Stimulated activated CD8-positive, alpha-beta memory T cell treated with anti-CD3 and anti-CD28 coated beads, Interleukin-7, amount 100 ng/mL, for 48 hours (primary cell): ENCODE results near the gene DNAI4.
"Not testable (repeated sequence)": the region's sequence is repeated elsewhere in the genome, so short reads cannot be mapped to it uniquely, and the experiment has no call there.

Source experiments
- DNase-seq, 2 donors: peaks; one replicate each; pipeline ENCODE4 v3.0.0-alpha.2; 2020; ENCODE audit warnings: low read depth in 1 of 2; ENCODE audit errors: extremely low read depth in 1 of 2

DNAI4 gene

DNA sequence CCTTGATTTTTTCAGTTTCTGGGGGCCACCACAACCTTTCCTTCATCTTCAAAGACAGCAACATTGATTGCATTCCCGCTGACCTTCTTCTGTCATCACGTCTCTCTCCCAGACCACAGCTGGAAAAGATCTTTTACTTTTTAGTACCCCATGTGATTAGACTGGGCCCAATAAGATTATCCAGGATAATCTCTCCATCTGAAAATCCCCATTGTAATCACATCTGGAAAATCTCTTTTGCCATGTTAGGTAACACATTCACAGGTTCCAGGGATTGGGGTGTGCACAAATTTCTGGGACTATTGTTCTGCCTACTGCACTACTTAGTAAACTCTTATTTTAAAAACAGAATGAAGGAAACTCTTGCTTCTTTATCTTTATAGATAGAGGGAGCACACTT, 76.5 kb downstream of the DNAI4 start:
- DNase-seq: no peak

- DNase-seq: no peak
Observed at GRCh38 chr1:66840929-66841328, 83.7 kb downstream of the DNAI4 start.

DNA sequence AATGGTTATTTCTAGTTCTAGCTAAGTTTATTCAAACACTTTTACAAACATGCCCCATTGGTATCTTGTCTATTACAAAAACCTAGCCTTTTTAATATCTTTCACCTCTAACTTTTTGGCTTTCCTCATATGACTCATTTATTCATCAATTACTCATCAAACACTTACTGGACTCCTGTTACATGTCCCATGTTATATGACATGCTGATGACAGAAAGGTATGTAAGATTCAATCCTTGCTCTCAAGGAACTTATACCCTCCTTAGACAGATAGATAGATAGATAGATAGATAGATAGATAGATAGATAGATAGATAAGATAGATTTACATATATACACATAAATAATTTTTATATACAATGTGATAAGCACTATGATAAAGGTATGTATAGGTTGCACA, 89.7 kb downstream of the DNAI4 start:
- no peak for DNase-seq

DNA sequence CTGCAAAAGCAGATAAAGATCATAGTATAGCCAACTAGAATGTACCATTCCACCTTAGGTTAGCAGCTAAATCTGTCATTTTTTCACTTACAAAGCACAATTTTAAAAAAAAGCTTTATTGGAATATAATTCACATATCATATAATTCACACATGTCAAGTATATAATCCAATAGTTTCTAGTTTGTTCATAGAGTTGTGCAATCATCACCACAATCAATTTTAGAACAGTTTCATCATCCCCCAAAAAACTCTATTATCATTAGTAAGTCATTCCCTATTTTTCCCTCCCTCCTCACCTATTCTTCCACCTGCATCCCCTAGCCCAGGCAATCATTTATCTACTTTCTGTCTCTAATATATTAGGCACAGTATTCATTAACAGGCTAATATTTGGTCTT, 91.5 kb downstream of the DNAI4 start:
- no peak for DNase-seq

- no peak for DNase-seq
Observed at GRCh38 chr1:66831529-66832239, 93.0 kb downstream of the DNAI4 start.

- DNase-seq: no peak
Observed at GRCh38 chr1:66824771-66825170, 99.9 kb downstream of the DNAI4 start.

GRCh38 chr1:66809736-66810326, 114.8 kb downstream of the DNAI4 start:
- no peak for DNase-seq

- no peak for DNase-seq
Observed at GRCh38 chr1:66809245-66809644, 115.4 kb downstream of the DNAI4 start.

- not testable (repeated sequence) for DNase-seq
Observed at GRCh38 chr1:66795839-66796238, 128.8 kb downstream of the DNAI4 start.

DNA sequence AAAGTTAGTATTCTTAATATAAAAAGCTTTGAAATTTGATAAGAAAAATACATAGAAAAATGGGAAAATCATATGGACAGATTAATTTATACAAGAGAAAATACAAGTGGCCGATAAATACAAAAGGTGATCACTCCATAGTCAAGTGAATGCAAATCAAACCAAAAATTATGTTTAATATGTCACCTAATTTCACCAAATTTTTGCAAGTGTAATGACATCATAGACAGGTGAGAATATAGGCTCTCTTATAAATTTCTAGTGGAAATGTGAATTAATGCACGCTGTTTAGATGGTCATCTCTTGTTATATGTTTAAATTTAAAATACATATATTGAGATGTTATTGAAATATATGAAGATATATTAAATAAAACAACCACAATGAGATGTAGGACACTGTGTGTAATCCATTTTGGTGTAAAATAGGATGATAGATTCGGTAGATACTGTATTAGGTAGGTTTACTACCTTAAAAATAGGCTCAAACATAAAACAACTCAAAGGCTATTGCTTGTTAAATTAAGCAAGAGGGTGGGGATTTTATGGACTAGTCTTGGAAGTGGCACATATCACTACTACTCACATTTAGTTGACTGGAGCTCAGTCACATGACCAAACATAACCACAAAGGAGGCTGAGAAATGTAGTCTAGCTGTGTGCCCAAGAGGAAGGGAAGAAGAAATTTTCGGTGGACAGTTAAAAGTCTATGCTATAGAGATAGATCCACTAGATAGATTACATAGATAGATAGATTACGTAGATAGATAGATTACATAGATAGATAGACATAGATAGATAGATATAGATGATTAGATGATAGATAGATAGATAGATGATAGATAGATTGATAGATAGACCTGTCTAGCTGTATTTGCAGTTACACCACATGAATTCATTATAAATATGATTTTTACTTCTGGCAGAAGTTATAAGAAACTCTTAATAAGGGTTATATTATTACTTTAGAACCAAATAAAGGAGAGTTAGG, 132.7 kb downstream of the DNAI4 start:
- no peak for DNase-seq

- peak; percentile 13 to 40 for DNase-seq
Observed at GRCh38 chr1:66788231-66788939, 136.3 kb downstream of the DNAI4 start.

DNA sequence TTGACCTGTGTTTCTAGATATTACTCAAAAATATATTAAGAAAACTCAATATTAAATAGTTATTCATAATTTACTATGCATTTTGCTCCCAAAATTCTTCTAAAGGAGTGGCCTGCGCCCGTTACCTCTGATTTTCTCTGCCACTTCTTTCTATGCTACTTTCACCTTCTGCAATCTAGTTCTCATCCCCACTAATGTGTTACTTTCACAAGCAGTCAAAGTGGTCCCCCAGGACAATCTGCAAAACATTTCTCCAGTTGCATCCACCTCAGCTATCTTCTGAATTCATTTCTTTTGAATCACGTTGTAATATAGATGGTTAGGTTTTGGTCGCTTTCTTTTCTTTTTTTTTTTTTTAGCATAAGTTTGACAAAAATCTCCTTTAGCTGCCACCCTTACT, 137.0 kb downstream of the DNAI4 start:
- DNase-seq: no peak

- DNase-seq: not testable (repeated sequence)
Observed at GRCh38 chr1:66785800-66786199, 138.9 kb downstream of the DNAI4 start.

- DNase-seq: no peak
Observed at GRCh38 chr1:66779475-66780078, 145.1 kb downstream of the DNAI4 start.

- DNase-seq: no peak
Observed at GRCh38 chr1:66778969-66779368, 145.7 kb downstream of the DNAI4 start.

GRCh38 chr1:66778266-66778665, 146.4 kb downstream of the DNAI4 start:
- no peak for DNase-seq

- DNase-seq: no peak
Observed at GRCh38 chr1:66777831-66778230, 146.8 kb downstream of the DNAI4 start.

DNA sequence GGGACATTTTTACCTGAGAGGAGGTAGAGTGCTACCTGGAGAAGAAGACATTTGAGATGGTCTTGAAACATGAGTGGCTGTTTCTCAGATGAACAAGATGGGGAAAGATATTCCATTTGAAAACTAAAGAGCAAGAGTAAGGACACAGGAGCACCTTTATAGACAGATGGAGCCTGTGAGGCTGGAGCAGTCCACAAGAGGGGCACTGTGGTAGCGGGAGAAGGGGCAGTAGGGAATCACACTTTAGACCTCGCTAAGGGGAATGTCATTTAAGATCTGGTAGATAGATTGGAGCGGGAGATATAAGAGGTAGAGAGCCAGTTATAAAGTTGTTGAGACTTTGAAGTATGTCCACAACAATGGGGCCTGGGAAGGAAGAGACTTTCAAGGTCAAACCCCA, 149.0 kb downstream of the DNAI4 start:
- DNase-seq: no peak

- no peak for DNase-seq
Observed at GRCh38 chr1:66774438-66774837, 150.2 kb downstream of the DNAI4 start.

DNA sequence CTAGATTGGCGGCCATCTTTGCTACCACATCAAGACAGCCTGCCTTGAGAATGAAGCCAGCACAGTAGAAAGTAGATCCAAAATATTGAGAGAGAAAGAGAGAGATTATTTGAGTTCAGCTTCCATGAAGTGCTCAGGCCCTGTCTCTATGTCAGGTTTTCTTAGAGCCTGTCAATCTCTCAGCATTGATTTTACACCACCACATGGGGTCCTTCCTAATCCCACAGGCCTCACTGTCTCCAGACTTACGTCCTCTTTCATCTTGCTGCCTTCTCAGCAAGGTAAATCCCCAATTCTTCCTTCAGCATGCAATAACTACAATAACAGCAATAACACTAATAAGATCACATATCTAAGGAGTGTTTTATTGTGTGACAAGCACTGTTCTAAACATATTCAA, 151.4 kb downstream of the DNAI4 start:
- no peak for DNase-seq

GRCh38 chr1:66770694-66771093, 154.0 kb downstream of the DNAI4 start:
- DNase-seq: no peak
